HG03280 (cell line): ENCODE results near the gene SPR.
A peak's percentile ranks its signal among the peaks of the same experiment; 100 is the strongest.

Experiments
- ATAC-seq: cut with Tn5 transposase; IDR thresholded peaks from one replicate; pipeline ENCODE4 v1.9.1; 2021; ENCODE audit warnings: mild to moderate bottlenecking, moderate library complexity; ENCODE audit not compliant: unreplicated experiment

Gene SPR

DNA sequence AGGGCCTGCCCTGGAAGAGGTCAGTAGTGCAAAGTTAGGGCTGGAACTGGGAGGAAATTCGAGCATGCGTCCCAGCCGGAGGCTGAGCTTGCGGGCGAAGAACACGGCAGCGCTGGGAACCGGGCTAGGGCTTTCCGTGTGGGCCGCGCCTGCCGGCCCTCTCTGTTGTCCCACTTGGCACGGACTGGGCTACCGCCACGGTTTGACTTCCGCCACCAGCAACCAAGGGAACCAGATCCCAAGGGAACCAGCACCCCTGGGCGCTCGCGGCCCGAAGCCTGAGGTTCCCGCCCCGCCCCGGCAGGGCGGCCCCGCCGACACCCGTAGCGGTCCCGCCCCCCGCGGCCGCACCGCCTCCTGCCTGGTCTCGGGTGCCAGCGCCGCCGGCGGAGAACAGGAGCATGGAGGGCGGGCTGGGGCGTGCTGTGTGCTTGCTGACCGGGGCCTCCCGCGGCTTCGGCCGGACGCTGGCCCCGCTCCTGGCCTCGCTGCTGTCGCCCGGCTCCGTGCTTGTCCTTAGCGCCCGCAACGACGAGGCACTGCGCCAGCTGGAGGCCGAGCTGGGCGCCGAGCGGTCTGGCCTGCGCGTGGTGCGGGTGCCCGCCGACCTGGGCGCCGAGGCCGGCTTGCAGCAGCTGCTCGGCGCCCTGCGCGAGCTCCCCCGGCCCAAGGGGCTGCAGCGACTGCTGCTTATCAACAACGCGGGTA is at the start of gene SPR:
TSS of gene SPR (plus strand) at position 377 of the 708 bp plus-strand sequence. CDS start at position 402, 25 bp downstream.
- peak; percentile 82 for ATAC-seq

DNA sequence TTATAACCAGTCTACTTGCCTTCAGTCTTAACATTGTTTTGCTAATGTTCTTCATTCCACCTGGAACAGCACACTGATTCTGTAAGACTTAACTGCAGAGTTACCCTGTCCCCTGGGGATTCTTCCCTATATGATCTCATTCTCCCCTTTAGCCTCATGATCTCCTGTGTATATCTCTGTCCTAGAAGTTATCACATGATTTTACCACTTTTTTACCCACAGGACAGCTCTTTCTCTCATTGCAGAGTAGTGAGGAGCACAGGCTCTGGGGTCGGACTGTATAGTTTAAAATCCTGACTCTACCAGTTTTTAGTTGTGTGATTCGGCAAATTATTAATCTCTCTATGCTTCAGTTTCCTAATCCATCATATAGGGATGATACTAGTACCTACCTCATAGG is 47.1 kb upstream of the SPR start:
- ATAC-seq, result no peak

- ATAC-seq, result no peak
Observed at GRCh38 chr2:72841462-72842125, 45.6 kb upstream of the SPR start.

DNA sequence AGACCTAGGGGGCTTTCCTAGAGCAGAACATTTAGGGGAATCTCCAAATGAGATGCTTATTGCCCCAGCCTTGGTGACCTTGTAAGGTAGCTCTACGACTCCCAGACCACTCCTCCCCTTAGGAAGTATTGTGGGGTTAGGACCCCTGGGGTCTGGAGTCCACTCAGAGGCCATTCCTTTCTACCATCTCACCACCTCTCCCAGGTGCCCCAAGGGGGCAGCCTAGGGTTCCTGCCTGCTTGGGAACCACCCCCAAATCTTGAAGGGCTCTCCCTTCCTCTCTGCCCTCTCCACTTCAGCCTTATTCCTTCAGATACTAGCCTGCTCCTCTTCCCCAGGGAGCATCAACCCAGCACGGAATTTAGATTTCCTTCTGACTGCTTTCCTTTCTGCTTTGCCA is 43.9 kb upstream of the SPR start:
- ATAC-seq, result no peak

DNA sequence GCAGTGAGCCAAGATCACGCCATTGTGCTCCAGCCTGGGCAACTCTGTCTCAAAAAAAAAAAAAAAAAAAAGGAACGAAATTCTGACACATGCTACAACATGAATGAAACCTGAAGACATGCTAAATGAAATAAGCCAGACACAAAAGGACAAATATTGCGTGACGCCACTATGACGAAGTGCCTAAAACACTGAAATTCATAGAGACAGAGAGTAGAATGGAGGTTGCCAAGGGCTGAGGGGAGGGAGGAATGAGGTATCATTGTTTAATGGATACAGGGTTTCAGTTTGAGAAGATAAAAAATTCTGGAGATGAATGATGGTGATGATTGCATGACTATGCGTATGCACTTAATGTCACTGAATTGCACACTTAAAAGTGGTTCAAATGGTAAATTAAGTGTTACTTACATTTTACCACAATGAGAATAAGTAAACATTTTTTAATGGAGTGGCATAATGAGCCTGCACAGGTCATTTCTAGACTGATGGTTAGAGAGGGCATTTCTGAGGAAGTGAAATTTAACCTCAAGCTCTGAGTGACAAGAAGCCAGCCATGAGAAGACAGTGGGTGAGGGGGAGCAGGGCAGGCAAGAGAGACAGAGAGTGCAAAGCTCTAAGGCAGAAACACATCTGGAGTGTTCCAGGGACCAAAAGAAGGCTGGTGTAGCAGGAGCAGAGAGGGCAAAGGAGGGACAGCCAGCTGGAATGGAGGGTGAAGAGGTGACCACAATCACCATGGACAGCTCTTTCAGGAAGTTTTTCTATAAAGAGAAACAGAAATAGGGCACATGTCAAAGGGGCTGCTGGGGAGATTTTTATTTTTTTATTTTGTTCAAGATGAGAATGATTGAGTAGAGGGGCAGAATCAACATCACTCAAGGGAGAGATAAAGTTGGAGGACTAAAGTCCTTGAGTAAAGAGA is 40.8 kb upstream of the SPR start:
- peak; percentile 83 for ATAC-seq

GRCh38 chr2:72847534-72848315 is 39.5 kb upstream of the SPR start:
- no peak for ATAC-seq

DNA sequence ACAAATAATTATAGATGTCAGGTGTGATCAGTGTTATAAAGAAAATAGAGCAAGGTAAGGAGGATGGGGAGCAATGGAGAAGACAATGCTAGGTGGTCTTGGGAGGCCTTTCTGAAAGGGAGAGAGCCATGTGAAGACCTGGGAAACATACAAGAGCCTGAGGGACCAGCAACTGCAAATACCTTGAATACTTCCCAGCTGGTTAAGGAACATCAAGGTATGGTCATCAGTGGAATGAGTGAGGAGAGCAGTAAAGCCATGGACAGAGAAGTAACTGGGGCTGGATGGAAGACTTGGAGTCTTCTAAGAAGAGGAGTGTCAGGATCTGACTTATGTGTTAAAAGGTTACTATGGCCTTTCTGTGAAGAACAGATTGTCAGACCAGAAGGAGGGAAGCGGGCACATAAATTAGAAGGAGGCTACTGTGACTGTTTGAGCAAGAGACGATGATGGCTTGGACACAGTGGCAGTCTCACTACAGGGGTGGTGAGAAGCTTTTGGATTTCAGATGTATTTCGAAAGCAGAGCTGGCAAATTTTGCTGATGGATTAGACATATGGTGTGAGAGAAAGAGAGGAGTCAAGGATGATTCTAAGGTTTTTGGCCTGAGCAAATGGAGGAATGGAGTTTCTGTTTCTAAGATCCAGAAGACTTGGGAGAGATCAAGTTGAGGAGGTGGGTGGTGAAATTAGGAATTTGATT is 38.6 kb upstream of the SPR start:
- ATAC-seq, result no peak

GRCh38 chr2:72849138-72849462 is 38.1 kb upstream of the SPR start:
- ATAC-seq, result no peak

DNA sequence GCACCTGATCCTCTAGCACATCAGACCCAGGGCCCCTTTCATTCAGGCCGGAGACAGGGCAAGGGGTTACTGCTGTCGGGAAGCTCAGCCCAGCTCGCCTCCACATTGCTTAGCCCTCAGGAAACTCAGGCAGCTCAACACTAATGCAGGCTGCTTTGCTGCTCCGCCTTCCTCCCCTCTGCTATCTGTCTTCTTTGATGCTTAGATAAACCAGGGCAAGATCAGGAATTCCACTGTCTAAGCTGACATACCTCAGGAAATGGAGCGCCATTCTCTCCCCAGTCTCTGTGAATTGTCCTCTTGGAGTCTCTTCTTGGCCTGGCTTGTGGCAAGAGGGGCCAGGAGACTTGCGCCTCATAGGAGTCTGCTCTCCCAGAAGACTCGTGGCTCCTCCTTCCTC is 35.9 kb upstream of the SPR start:
- ATAC-seq, result no peak

- ATAC-seq, result peak; percentile 63
Observed at GRCh38 chr2:72859831-72860262, 27.4 kb upstream of the SPR start.

DNA sequence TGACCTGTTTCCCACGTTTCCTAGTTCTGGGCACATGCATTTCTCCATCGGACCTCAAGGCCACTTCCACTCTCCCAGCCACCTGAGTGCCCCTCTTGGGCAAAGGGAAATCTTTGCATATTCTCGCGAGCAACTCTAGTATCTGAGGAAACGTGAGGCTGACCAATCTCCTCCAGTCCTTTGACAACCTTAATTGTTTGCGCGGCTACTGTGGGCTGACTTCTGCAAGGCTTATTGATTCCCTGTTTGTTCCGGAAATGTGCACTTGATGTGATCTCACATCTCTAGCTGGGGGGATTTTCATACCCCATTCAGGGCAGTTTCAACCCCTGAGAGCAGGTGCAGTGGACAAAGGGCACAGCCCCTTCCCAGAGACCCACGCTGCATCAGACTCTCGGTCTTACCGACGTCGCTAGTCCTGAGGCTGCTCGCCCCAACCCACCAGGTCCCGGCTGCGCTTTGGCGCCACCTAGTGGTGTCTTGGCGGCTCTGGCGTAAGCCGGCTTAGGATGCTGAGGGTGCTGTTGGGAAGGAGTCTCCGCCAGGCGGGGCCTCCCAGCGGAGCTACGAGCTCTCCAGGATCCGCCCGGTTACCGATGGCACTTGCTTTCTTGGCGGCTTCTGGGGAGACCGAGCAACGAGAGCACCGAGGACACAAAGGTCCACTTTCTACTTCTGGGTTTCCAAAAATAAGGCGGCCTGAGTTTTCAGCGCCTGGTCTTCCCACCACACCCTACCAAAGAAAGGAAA is 24.8 kb upstream of the SPR start:
- peak; percentile 92 for ATAC-seq

GRCh38 chr2:72863046-72863445 is 24.2 kb upstream of the SPR start:
- no peak for ATAC-seq

GRCh38 chr2:72864500-72864899 is 22.7 kb upstream of the SPR start:
- ATAC-seq, result peak; percentile 55

GRCh38 chr2:72871060-72871459 is 16.1 kb upstream of the SPR start:
- ATAC-seq, result no peak

DNA sequence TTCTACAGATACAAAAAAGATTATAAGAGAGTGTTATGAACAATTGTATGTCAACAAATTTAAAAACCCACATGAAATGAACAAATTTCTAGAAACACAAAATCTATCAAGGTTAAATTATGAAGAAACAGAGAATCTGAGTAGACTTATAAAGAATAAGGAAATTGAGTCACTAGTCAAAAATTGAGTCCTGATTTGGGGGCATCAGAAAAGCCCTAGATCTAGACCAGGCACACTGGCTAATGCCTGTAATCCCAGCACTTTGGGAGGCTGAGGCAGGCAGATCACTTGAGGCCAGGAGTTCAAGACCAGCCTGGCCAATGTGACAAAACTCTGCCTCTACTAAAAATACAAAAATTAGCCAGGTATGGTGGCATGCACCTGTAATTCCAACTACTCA is 15.3 kb upstream of the SPR start:
- ATAC-seq, result no peak

DNA sequence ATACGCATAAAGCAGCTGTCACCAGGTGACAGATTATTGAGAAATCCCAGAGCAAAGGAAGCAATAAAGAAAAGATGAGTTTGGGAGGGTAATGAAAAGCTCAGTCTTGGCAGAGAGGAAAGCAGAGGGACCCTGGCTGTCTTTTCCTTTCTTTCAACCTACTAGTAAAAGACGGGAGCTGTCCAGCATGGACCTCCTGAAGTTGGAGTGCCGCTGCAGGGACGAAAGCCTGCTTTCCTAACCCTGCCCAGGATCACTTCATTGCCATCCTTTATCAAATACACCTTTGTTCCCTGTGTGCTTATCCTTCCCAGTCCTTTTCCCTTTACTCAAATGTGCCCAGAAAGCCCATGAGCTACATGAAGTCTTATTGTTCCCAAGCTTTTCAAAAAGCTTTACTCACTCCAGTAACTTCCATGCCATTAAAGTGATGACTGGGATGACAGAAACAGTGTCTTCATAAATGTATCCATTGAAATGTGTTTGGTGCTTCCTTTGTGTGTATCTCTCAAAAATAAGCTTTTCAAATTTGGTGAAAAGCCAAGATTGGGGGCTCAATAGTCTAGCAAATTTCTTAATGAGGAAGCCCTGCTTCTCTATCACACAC is 3.7 kb upstream of the SPR start:
- no peak for ATAC-seq

GRCh38 chr2:72886505-72887031 is 640 bp upstream of the SPR start:
- ATAC-seq, result no peak

DNA sequence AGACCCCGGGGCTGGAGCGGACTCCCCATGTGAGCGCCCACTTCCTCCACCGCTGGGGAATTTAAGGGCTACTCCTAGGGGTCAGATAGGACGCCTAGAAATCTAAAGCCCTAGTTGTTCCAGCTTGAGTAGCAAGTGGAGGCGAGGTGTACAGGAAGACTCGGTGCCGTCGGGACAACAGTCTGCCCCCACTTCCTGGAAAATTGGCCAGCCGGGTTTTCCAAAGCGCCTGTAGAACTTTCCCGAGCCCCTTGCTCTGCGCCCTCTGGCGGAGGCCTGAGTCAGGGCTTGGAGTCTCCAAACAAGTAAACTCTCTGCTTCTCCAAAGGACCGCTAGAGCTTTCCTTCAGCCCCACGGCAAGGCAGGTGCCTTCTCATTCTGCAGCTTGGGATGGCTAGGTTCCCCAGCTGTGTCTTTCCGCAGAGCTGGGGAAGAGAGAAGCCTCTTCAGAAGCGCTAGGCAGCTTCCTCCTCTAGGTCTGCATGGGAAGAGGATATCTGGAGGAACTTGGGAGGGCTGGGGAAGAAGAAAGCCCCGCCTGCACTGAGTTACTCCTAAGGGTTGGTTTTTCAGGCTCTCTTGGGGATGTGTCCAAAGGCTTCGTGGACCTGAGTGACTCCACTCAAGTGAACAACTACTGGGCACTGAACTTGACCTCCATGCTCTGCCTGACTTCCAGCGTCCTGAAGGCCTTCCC is 681 bp downstream of the SPR start:
- ATAC-seq, result peak; percentile 35
